Nephron progenitor cell (in vitro differentiated cells): ENCODE results near the gene PEMT.
"Not testable (repeated sequence)": the region's sequence is repeated elsewhere in the genome, so short reads cannot be mapped to it uniquely, and the experiment has no call there.

Experiments used
- DNase-seq: peaks from one replicate; pipeline ENCODE4 v3.0.0; 2021
- H3K27ac Mint-ChIP-seq: 2 replicates; pipeline ENCODE4 v1.8.0; 2021; ENCODE audit warnings: mild to moderate bottlenecking, moderate library complexity, mixed read lengths
- H3K27me3 Mint-ChIP-seq: 2 replicates; pipeline ENCODE4 v1.8.0; 2021; ENCODE audit warnings: mild to moderate bottlenecking, low read depth, mixed read lengths; ENCODE audit not compliant: poor library complexity
- H3K36me3 Mint-ChIP-seq: 2 replicates; pipeline ENCODE4 v1.8.0; 2021; ENCODE audit warnings: low read depth, mixed read lengths
- H3K4me1 Mint-ChIP-seq: 2 replicates; pipeline ENCODE4 v1.8.0; 2021; ENCODE audit warnings: mixed read lengths
- H3K4me3 Mint-ChIP-seq: 2 replicates; pipeline ENCODE4 v1.8.0; 2021; ENCODE audit warnings: mild to moderate bottlenecking, moderate library complexity, mixed read lengths
- H3K9me3 Mint-ChIP-seq: 2 replicates; pipeline ENCODE4 v1.8.0; 2021; ENCODE audit warnings: mild to moderate bottlenecking, moderate library complexity, mixed read lengths
- TF ChIP-seq, protein P1 (sequence below): fragments of 200-600 bp; sonication (generic); IDR thresholded peaks from 2 replicates; pipeline ENCODE4 v1.5.0; 2021; ENCODE audit warnings: antibody characterized with exemption

Gene PEMT

DNA sequence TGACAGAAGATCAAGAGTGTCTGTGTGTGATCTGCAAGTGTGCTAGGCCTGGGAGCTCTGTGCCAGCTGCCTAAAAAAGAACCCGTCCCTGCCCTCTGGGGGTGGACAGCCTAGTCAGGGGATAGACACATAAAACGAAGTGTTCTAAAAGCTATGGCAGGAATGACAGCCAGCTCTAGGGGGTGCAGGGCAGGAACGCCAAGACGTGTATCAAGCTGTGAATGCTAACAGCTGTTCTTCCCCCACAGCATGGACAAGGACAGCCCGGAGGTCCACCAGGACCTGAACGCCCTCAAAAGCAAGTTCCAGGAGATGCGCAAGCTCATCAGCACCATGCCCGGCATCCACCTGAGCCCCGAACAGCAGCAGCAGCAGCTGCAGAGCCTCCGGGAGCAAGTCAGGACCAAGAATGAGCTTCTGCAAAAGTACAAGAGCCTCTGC lies 100.5 kb downstream of the PEMT start:
- H3K27me3 Mint-ChIP-seq = peaks cover 37% of the 10 kb centered on the region
- H3K27ac Mint-ChIP-seq = no peak overlapping the region
- TF ChIP-seq, protein P1, sequence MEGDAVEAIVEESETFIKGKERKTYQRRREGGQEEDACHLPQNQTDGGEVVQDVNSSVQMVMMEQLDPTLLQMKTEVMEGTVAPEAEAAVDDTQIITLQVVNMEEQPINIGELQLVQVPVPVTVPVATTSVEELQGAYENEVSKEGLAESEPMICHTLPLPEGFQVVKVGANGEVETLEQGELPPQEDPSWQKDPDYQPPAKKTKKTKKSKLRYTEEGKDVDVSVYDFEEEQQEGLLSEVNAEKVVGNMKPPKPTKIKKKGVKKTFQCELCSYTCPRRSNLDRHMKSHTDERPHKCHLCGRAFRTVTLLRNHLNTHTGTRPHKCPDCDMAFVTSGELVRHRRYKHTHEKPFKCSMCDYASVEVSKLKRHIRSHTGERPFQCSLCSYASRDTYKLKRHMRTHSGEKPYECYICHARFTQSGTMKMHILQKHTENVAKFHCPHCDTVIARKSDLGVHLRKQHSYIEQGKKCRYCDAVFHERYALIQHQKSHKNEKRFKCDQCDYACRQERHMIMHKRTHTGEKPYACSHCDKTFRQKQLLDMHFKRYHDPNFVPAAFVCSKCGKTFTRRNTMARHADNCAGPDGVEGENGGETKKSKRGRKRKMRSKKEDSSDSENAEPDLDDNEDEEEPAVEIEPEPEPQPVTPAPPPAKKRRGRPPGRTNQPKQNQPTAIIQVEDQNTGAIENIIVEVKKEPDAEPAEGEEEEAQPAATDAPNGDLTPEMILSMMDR = no peak
- no peak for DNase-seq
- H3K4me1 Mint-ChIP-seq = peaks cover 35% of the 10 kb centered on the region
- peaks cover 51% of the 10 kb centered on the region for H3K36me3 Mint-ChIP-seq
- no peaks in the 10 kb centered on the region for H3K9me3 Mint-ChIP-seq
- H3K4me3 Mint-ChIP-seq = no peak overlapping the region

DNA sequence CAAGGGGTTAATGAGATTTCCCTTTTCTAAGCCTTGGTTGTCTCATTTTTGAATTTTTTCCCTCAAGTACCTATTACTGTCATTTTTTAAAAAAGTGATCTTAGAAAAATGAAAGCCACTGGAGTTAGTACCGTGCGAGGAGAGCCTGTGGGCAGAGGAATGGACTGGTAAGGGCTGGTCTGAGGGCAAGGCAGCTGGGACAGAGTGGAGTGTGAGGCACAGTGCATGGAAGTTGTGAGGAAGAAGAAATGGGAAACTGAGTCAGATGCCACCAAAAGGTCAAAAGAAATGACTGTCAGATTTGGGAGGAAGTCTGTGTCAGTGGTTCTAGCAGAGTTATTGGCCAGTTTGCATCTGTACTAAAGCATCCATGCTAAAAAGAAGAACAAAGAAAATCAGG lies 103.5 kb downstream of the PEMT start:
- peaks cover 71% of the 10 kb centered on the region for H3K36me3 Mint-ChIP-seq
- no peak for DNase-seq
- peaks cover 7% of the 10 kb centered on the region for H3K27me3 Mint-ChIP-seq
- H3K9me3 Mint-ChIP-seq = peaks cover 8% of the 10 kb centered on the region
- no peak overlapping the region for H3K4me3 Mint-ChIP-seq
- peaks cover 21% of the 10 kb centered on the region for H3K4me1 Mint-ChIP-seq
- peak overlapping the region; percentile 39 for H3K27ac Mint-ChIP-seq
- TF ChIP-seq, protein P1 = no peak

DNA sequence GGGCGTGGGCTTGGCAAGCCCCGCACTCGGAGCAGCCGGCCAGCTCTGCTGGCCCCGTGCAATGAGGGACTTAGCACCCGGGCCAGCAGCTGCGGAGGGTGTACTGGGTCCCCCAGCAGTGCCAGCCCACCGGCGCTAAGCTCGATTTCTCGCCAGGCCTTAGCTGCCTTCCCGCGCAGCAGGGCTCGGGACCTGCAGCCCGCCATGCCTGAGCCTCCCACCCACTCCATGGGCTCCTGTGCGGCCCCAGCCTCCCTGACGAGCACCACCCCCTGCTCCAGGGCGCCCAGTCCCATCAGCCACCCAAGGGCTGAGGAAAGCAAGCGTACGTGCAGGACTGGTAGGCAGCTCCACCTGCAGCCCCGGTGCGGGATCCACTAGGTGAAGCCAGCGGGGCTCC lies 105.1 kb downstream of the PEMT start:
- DNase-seq = not testable (repeated sequence)

DNA sequence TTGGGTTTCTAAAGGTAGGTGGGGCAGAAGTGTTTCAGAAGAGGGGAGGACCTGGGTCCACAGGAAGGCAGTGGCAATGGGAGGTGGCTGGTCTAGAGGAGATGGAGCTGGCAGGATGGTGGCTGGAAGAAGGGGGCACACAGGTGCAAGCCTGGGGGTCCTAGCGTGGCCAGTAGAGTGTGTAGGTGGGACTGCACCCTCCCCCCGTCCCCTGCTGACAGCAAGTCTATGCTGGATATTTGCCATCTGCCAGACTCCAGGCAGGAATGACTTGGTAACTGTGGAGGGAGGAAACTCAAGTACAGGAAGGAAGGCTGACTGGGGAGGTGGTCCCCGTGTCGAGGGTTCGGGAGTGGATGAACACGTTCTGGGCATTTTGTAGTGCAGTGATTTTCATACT lies 106.1 kb downstream of the PEMT start:
- Mint-ChIP-seq H3K36me3 (peaks cover 57% of the 10 kb centered on the region), H3K27ac (no peak overlapping the region), H3K4me3 (no peak overlapping the region), H3K4me1 (peaks cover 20% of the 10 kb centered on the region), H3K9me3 (peaks cover 8% of the 10 kb centered on the region), H3K27me3 (peaks cover 2% of the 10 kb centered on the region)
- DNase-seq = no peak
- TF ChIP-seq, protein P1 = no peak

More for the DNA sequence above, 105.1 kb downstream of the PEMT start:
- H3K36me3 Mint-ChIP-seq = peaks cover 57% of the 10 kb centered on the region
- not testable (repeated sequence) for H3K27ac Mint-ChIP-seq, H3K9me3 Mint-ChIP-seq, H3K4me3 Mint-ChIP-seq, H3K27me3 Mint-ChIP-seq
- peaks cover 13% of the 10 kb centered on the region for H3K4me1 Mint-ChIP-seq

DNA sequence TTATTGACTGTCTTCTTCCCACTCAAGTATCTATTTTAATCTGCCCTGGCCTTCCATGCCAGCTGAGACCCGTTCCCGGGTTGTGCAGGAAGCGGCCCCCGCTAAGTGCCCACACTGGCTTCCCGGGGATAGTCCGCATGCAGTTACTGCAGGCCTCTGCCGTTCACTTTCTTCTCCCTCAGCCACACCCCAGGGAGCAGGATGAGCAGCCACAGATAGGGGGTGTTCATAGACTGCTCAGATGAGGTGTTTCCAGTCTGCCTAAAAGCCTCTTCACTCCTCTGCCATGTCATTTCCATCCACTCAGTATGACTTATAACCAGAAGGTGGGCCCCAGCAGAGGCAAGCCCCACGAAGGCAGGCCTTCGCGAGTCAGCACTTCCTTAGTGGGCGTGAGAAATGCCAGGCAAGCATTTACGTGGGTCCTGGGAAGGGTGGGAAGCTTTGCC lies 107.0 kb downstream of the PEMT start:
- peaks cover 2% of the 10 kb centered on the region for H3K27me3 Mint-ChIP-seq
- H3K4me3 Mint-ChIP-seq = no peak overlapping the region
- DNase-seq = no peak
- H3K4me1 Mint-ChIP-seq = peaks cover 22% of the 10 kb centered on the region
- H3K27ac Mint-ChIP-seq = no peak overlapping the region
- TF ChIP-seq, protein P1 = no peak
- H3K36me3 Mint-ChIP-seq = peaks cover 53% of the 10 kb centered on the region
- peaks cover 8% of the 10 kb centered on the region for H3K9me3 Mint-ChIP-seq

DNA sequence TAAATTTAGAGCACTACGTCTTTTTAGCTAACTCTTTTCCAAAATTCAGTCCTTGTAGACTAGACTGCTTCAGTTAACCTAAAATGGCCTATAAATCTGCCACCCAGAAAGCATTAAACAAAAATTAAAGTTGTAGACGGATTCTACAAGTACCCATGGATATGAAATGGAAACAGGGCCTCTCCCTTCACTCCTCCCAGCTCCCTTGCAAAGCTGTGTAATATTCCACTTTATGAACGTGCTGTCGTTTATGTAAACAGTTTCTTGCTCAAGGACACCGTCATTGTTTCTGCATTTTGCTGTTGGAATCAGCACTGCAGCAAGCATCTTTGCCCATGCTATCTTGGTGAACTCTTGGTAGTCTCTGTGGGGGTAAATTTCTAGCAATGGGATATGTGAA lies 109.6 kb downstream of the PEMT start:
- DNase-seq = no peak
- H3K36me3 Mint-ChIP-seq = peaks cover 33% of the 10 kb centered on the region
- TF ChIP-seq, protein P1 = no peak
- H3K27me3 Mint-ChIP-seq = peaks cover 2% of the 10 kb centered on the region
- H3K9me3 Mint-ChIP-seq = peaks cover 8% of the 10 kb centered on the region
- peak overlapping the region; percentile 56 for H3K27ac Mint-ChIP-seq
- no peak overlapping the region for H3K4me3 Mint-ChIP-seq
- peaks cover 32% of the 10 kb centered on the region for H3K4me1 Mint-ChIP-seq
